ENCODE measurements around the gene GJB6. TPM values are rescaled to one million over a fixed set of nuclear protein-coding genes. Genes with fewer than 3 reads are reported as not detected.

Gene GJB6
- total and polyA plus RNA-seq, 2 experiments from 2014 or later: not detected

DNA sequence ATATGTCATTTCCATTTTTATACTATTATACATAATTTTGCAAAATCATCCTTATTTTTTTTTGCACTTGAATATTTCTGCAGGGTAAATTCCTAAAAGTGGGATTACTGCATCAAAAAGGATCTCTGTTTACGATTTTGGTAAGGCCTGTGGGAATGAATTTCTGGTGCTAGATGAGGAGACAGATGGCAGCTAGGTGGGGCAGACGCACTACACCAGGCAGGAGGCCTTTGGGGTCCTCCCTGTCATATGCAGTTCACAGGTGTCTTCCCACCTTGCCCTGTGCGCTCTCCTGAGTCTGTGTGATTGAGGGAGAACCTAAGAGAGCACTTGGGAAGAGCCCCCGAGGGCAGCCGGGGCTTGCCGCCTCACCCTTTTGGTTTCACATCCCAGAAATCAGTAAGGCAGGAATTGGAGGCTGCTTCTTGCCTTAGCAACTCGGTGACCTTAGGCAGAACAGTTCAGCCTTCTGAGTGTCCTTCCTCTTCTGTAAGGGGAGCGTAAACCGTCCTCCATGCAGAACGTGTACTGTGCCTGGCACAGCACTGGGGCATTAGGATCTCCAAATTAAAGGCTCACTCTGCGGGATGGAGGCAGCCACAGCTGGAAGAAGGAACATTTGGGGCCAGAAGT, 25.9 kb downstream of the GJB6 start:
- no peaks in the 10 kb centered on the region for H3K27me3 ChIP-seq
- TF ChIP-seq, protein P1, sequence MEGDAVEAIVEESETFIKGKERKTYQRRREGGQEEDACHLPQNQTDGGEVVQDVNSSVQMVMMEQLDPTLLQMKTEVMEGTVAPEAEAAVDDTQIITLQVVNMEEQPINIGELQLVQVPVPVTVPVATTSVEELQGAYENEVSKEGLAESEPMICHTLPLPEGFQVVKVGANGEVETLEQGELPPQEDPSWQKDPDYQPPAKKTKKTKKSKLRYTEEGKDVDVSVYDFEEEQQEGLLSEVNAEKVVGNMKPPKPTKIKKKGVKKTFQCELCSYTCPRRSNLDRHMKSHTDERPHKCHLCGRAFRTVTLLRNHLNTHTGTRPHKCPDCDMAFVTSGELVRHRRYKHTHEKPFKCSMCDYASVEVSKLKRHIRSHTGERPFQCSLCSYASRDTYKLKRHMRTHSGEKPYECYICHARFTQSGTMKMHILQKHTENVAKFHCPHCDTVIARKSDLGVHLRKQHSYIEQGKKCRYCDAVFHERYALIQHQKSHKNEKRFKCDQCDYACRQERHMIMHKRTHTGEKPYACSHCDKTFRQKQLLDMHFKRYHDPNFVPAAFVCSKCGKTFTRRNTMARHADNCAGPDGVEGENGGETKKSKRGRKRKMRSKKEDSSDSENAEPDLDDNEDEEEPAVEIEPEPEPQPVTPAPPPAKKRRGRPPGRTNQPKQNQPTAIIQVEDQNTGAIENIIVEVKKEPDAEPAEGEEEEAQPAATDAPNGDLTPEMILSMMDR (IDR thresholded peaks at IDR 0.05; ENCODE audit: low read depth, low read length): no peak
- no peak overlapping the region for H3K4me3 ChIP-seq
- peaks cover 3% of the 10 kb centered on the region for H3K9me3 ChIP-seq (ENCODE audit: low read depth)
- no peaks in the 10 kb centered on the region for H3K36me3 ChIP-seq
- no peaks in the 10 kb centered on the region for H3K4me1 ChIP-seq (ENCODE audit: low read depth)
- no peak overlapping the region for H3K27ac ChIP-seq
- DNase-seq (ENCODE audit: low read depth in 1 of 2, low spot score in 1 of 2): no peak

DNA sequence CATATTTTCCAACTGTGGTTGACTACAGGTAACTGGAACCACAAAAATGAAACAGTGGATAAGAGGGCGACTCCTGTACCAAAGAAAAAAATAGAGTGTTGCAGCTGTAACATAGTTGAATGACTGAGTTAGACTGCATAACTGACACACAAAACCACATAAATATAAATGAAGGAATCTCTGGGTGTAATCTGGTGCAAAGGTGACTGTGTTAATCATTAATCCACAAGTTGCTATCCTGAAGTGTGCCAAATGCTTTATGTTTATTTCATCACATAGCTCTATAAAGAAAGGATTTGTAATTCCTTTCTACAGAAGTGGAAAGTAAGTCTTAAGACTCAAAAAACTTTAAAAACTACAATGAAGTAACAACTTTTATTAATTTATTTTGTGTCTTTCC, 33.3 kb downstream of the GJB6 start:
- peaks cover 3% of the 10 kb centered on the region for H3K9me3 ChIP-seq (ENCODE audit: low read depth)
- no peak overlapping the region for H3K27ac ChIP-seq
- TF ChIP-seq, protein P1 (IDR thresholded peaks at IDR 0.05; ENCODE audit: low read depth, low read length): no peak
- H3K4me1 ChIP-seq (ENCODE audit: low read depth): no peaks in the 10 kb centered on the region
- no peaks in the 10 kb centered on the region for H3K36me3 ChIP-seq
- DNase-seq (ENCODE audit: low read depth in 1 of 2, low spot score in 1 of 2): no peak
- no peak overlapping the region for H3K4me3 ChIP-seq
- peaks cover 42% of the 10 kb centered on the region for H3K27me3 ChIP-seq

DNA sequence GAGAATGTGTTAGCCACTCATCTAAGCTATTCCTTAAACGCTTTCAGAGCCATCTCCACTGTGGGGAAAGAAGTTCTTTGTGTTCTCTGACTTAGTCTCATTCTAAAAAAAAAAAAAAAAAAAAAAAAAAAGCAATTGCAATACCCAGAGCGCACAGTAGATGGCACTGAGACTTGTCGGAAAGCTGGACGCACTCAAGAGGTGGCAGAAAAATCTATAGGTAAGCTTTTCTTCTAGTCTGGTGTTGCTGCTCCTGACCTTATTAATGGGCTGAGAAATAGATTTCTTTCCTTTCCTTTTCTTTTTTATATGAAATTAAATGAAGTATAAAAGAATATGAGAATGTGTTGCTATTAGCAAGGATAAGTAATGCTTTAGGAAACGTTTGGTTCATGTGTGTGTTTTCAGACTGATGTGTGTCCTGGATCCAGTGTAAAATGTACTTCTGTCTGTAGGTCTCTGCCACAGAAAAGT, 34.7 kb downstream of the GJB6 start:
- Histone ChIP-seq H3K27ac (no peak overlapping the region), H3K27me3 (peaks cover 56% of the 10 kb centered on the region), H3K9me3 (ENCODE audit: low read depth) (peaks cover 3% of the 10 kb centered on the region), H3K4me1 (ENCODE audit: low read depth) (no peaks in the 10 kb centered on the region), H3K36me3 (no peaks in the 10 kb centered on the region), H3K4me3 (no peak overlapping the region)
- DNase-seq (ENCODE audit: low read depth in 1 of 2, low spot score in 1 of 2): peak; percentile 58 to 60
- TF ChIP-seq, protein P1 (IDR thresholded peaks at IDR 0.05; ENCODE audit: low read depth, low read length): peak; percentile 78

DNA sequence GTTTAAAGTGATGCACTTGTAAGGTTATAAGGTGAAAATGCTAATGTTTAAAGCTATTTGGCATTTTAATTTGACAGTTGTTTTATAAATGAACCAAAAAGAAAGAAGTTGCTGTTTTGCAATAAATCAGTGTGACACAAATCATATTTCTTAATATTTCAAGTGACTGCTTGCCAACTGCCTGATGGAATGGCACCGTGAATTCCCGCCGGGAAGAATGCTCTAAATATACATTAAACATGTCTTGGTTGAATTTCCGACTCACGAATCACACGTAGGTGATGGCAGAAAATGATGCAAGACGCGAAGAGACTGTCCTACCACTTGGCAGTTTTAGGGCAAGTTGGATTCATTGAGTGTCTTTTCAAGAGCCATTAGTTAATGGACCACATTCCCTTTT, 36.3 kb downstream of the GJB6 start:
- H3K9me3 ChIP-seq (ENCODE audit: low read depth): no peaks in the 10 kb centered on the region
- H3K4me3 ChIP-seq: no peak overlapping the region
- no peak overlapping the region for H3K27ac ChIP-seq
- peaks cover 72% of the 10 kb centered on the region for H3K27me3 ChIP-seq
- DNase-seq (ENCODE audit: low read depth in 1 of 2, low spot score in 1 of 2): no peak
- no peaks in the 10 kb centered on the region for H3K36me3 ChIP-seq
- TF ChIP-seq, protein P1 (IDR thresholded peaks at IDR 0.05; ENCODE audit: low read depth, low read length): no peak
- H3K4me1 ChIP-seq (ENCODE audit: low read depth): no peaks in the 10 kb centered on the region

DNA sequence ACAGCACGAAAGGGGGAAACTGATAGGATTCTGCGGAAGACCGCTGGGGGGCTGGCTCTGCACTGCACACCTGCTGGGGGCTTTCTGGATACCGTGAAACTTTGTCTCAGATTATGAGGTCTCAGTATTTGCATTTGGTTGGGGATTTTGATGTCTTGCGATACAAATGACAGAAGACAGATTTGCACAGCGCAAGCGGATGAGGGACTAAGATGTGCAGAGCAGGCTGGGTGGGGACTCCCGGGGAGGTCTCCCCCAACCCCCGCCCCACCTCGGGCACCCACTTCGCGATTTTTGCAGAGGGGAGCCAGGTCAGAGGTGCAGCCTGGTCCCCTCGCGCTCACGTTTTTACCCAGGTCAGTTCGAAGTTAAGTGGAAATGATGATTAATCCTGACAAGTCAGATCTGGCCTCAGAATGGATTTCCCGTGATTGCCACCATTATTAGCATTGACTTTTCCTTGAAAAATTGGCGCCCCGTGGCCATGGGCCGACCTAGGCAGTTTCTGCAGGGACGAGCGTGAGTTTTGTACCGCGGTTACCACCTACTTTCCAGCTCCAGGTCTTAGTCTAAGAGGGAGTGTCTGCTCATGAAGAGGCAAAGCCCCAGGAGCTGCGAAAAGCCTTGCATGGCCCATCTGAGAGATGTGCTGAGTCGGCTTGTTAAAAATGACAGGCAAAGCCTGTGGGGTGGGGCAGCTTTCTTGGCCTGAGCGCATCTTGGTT, 38.0 kb downstream of the GJB6 start:
- Histone ChIP-seq H3K27ac (no peak overlapping the region), H3K9me3 (ENCODE audit: low read depth) (no peaks in the 10 kb centered on the region), H3K36me3 (no peaks in the 10 kb centered on the region), H3K4me1 (ENCODE audit: low read depth) (no peaks in the 10 kb centered on the region), H3K27me3 (peaks cover 88% of the 10 kb centered on the region), H3K4me3 (peak overlapping the region; percentile 55)
- DNase-seq (ENCODE audit: low read depth in 1 of 2, low spot score in 1 of 2): no peak
- TF ChIP-seq, protein P1 (IDR thresholded peaks at IDR 0.05; ENCODE audit: low read depth, low read length): no peak

Measured in cardiac muscle cell (in vitro differentiated cells and primary cell).